Occipital lobe (tissue), 2 donors: ENCODE results near the gene VPS33B. TPM values are rescaled to one million over a fixed set of nuclear protein-coding genes. Genes with fewer than 3 reads are reported as not detected.

Source experiments
- DNase-seq: peaks from one replicate; lab custom pipeline; 2025; lab: John Stamatoyannopoulos, UW
- total RNA-seq: library from RNA; depleted of rRNA; stranded (reverse); fragments of >200 nt; gene quantifications from one replicate; pipeline ENCODE4 v1.2.3, GENCODE V29; 2014

Gene VPS33B
- total RNA-seq, 1 donor from 2014 or later: 12.5 TPM

DNA sequence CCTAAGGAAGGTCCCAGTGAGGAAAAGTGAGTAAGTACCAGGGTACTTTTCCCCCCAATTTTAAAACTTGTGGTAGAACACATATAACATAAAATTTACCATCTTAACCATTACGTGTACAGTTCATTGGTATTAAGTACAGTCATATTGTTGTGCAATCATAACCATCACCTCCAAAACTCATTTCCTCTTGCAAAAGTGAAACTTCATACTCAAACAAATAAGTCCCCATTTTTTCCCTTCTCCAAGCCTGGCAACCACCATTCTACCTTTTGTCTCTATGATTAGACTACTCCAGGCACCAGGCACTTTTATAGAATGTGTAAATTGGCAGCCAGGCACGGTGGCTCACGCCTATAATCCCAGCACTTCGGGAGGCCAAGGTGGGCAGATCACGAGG is 40.3 kb downstream of the VPS33B start:
- DNase-seq: no peak

DNA sequence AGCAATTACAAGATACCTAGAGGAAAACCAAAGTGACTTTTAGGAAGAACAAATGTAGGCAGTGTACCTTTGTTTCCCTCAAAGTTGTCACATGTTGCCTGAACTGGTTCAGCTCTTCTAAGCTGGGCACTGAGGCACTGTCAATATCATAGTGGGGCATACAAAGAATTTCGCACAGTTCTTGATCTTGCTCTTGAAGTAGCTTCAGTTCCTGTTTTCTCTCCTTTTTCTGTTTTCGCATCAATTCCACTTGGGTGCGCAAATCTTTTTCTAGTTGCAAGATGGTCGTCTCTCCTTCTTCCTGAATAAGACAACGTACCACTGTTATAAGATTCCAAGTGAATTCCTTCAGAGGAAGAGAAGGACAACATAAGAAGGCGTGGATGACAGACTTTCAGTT is 40.7 kb downstream of the VPS33B start:
- no peak for DNase-seq

DNA sequence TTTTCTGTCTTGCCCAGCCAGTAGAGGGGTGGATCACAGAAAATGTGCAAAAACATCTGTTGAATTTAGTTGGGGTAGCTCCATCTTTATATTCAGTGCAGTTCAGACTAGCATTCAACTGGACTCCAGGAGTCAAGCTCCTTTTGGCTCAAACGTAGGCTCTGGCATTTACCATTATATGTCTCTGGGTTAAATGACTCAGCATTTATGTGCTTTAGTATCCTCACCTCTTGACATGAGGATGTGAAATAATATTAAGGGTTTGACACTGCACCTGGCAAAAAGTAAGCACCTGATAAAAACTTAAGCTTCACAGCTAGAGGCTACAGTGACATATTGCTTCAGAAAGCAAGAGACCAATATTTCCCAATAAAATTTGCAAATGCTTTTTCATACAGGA is 42.8 kb downstream of the VPS33B start:
- DNase-seq: no peak

- no peak for DNase-seq
These were observed 48.2 kb downstream of the VPS33B start for GRCh38 chr15:90974216-90974615.

DNA sequence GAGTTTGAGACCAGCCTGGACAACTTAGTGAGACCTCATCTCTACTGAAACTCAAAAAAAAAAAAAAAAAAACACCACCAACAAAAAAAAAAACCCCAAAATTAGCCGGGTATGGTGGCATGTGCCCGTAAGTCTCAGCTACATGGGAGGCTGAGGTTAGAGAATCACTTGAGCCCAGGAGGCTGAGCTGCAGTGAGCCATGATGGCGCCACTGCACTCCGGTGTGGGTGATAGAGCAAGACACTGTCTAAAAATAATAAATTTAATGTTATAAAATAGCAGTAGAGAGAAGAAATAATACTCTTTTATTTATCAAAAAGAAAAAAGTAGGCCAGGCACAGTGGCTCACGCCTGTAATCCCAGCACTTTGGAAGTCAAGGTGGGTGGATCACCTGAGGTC is 50.3 kb downstream of the VPS33B start:
- no peak for DNase-seq

DNA sequence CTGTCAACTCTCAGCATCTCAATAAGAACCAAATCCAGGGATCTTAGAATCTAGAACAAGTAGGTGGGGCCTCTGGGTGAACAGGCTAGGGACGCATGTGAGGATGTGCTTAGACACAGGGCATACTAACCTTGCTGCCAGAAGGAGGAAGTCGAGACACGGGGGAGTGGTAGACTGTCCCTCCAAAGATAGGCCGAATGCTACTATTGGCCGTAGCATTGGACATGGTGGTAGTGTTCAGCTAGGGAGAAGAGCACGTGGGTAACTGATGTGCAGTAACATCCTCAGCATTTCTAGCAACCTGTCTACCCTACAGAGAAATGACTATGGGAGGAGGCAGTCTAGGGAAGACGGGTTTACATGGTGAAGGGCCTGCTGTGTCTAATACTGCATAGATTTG is 52.1 kb downstream of the VPS33B start:
- no peak for DNase-seq

GRCh38 chr15:90968434-90968833 is 54.0 kb downstream of the VPS33B start:
- no peak for DNase-seq

GRCh38 chr15:90967206-90967605 is 55.2 kb downstream of the VPS33B start:
- DNase-seq: no peak

DNA sequence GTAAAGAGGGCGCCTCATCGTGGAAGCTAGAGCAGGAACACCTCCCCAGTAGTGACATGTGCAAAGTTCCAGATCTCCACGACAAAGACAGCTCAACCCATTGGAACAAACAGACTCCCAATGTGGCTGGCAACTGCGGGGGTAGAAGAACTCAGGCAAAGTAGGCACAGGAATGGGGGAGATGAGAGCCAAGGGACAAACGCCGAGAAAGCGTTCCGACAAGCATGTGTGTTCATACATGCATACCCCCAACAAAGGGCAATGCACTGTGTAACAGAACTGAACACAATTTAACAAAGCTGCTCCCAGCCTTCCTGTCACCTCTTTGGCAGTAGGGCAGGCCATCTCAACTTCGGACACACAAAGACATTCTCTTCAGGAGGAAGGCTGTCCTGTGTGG is 56.1 kb downstream of the VPS33B start:
- no peak for DNase-seq

GRCh38 chr15:90962021-90962420 is 60.4 kb downstream of the VPS33B start:
- no peak for DNase-seq

DNA sequence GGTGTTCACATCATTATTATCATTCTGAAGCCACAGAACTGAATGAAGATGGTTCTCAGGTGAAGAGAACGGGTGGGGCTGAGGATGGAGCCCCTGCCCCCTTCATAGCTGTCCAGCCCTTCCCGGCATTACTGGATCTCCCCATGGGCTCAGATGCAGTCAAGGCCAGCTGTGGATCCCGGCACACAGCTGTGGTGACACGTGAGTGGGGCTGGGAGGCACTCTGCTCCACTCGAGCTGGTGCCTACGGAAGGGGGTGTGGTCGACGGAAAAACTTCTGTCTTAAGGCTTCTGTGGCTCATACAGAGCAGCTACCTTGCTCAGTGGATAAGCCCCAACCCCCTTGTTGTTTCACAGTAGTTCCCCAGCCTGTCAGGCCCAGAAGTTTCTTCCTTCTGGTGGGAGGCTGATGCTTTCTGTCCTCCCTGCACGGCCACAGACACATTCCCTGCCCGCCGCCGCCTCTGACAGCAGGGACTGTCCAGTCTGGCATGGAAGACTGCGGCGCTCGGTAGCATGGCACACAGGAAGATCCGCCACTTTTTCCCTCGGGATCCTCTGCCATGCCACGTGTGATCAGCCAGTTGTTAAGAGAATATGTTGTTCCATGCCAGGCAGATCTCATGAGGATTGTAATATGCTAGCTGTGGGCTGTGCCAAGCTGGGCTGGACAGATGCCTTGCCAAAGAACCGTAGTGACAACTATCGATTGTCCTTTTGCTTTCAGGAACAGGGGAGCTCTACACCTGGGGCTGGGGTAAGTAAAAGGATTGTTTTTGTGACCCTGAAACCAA is 61.9 kb downstream of the VPS33B start:
- DNase-seq: no peak

GRCh38 chr15:90959894-90960293 is 62.5 kb downstream of the VPS33B start:
- DNase-seq: peak; percentile 60

DNA sequence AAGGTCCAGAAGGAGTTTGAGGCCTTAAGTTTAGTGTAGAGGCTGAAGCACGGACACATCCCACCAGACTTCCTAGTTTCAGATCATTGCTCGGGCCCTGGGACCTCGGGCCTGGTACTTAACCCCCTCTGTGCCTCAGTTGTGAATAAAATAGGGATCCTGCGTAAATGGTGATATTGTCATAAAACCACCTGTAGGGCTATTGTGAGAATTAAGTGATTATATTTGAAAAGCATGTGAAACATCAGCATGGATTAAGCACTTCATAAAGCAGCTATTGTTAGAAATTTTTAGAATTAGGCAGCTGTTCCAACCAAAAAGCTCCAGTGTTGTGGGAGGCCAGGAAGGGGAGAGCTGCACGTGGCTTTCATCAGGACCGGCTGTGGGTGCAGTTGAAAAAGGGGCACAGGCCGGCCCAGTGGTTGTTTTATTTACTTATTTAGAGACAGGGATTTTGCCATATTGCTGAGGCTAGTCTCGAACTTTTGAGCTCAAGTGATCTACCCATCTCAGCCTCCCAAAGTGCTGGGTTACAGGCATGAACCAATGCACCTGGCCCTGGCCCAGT is 63.3 kb downstream of the VPS33B start:
- DNase-seq: no peak

DNA sequence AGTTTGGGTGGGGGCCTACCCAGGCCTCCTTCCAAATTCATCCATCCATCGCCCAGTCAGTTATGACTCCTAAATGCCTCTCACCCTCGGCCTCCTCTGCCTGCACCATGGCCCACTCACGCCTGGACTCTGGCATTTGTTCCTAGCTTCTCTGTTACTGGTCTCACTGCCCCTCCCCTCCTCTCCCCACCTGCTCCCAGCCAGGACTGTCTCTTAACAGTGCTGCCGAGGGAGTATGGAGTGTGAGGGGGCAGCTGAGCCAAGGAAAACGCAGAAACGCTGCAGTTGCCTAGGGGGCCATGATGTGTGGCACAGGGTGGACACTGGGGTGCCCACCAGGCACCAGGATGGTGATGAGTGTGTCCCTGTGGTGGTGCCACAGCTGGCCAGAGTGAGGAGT is 64.6 kb downstream of the VPS33B start:
- DNase-seq: no peak

DNA sequence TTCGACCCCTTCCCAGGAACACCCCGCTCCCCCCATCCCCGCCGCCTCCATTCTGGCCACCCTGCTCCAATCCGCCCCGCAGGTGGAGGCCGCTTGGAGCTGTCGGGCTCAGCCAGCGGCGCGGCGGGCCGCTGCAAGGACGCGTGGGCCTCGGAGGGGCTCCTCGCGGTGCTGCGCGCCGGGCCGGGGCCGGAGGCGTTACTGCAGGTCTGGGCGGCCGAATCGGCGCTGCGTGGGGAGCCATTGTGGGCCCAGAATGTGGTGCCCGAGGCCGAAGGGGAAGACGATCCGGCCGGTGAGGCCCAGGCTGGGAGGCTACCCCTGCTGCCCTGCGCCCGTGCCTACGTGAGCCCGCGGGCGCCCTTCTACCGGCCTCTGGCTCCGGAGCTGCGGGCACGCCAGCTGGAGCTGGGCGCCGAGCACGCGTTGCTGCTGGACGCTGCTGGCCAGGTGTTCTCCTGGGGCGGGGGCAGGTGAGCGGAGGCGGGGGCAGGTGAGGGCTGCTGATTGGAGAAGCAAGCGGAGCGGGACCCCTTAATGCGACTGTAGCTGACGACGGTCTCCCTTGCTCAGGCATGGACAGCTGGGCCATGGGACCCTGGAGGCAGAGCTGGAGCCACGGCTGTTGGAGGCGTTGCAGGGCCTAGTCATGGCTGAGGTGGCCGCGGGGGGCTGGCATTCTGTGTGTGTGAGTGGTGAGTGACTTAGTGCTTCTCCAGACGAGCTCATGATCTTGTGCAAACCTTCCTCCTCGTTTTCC is 65.2 kb downstream of the VPS33B start:
- DNase-seq: peak; percentile 52

GRCh38 chr15:90956274-90957030 is 65.9 kb downstream of the VPS33B start:
- peak; percentile 70 for DNase-seq

- no peak for DNase-seq
These were observed 66.6 kb downstream of the VPS33B start for GRCh38 chr15:90955624-90956273.

DNA sequence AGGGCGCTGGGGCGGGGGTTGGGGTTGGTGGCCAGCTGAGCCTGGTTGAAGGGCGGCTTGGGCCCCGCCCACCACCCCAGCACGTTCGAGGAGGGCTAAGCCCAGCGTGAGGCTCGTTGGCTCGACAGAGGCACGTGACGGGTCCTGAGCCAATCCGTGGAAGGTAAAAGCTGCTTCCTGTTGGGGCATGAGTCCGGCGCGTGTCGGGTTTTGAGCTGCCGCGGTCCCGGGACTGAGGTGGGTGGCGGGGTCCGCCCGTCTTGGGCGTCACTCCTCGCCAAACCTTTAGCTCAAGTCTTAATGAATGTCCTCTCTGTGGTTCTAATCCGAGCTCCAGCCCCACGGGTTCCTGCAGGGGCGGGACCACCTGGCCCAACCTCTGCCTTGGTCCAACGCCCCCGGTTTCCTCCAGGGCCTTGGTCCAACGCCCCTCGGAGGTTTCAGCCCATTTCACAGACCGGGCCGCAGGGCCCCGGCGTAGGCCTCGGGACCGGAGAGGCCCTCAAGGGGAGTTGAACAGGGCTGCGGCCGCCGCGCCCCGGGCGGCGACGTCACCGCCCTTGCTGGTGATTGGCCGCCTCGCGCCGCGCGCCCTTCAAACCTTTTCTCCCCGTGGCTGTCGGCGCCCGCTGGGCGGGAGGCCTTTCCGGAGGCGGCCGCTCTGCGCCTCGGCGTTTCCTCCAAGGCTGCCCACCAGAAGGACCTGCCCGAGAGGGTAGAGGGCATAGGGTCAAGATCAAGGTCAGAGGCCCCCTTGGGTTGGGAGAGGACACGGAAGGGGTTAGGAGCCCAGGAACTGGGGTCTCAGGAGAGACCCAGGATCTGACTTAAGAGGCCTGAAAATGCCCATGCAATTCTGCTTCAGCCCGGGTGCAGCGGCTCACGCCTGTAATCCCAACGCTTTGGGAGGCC is 67.4 kb downstream of the VPS33B start, which contains the start of gene RCCD1:
Gene RCCD1, plus strand, starts transcription at position 173 of the 912 bp plus-strand sequence. CDS start 1,851 bp downstream, outside the sequence.
- DNase-seq: peak; percentile 90

GRCh38 chr15:90953947-90954711 is 68.3 kb downstream of the VPS33B start:
- DNase-seq: no peak
